ENCODE results near the gene KCNA1. TPM values are rescaled to one million over a fixed set of nuclear protein-coding genes. Genes with fewer than 3 reads are reported as not detected.

The KCNA1 gene
- total RNA-seq, 1 experiment from 2014 or later = 0.98 TPM

- Histone ChIP-seq H4K91ac (ENCODE audit: insufficient read length, low read depth, low read length) (no peak overlapping the region), H2BK12ac (ENCODE audit: insufficient read length, low read depth, low read length) (no peak overlapping the region), H3K27me3 (ENCODE audit: insufficient read depth, low read length) (no peaks in the 10 kb centered on the region; the same call in 1 of the 2 replicates), H4K5ac (ENCODE audit: insufficient read length, low read depth, low read length) (no peak overlapping the region), H3K4me2 (ENCODE audit: insufficient read depth, insufficient read length, low read length) (no peak overlapping the region), H2BK120ac (ENCODE audit: low read depth, low read length, poor library complexity, severe bottlenecking) (no peak overlapping the region), H3T11ph (ENCODE audit: low read length) (no peak overlapping the region), H3K23me2 (ENCODE audit: insufficient read length, low read depth, low read length, poor library complexity, severe bottlenecking) (no peaks in the 10 kb centered on the region), H4K8ac (replicated peaks; ENCODE audit: insufficient read length, low read depth, low read length) (no peak overlapping the region), H2BK15ac (ENCODE audit: low read depth, low read length) (no peak overlapping the region), H3K4ac (ENCODE audit: low read depth, low read length) (no peak overlapping the region), H3K23ac (ENCODE audit: insufficient read length, low read depth, low read length) (no peak overlapping the region), H3K9me3 (ENCODE audit: control insufficient read depth, low read depth, low read length) (no peaks in the 10 kb centered on the region), H3K56ac (ENCODE audit: insufficient read length, low read depth, low read length) (no peak overlapping the region), H3K79me1 (ENCODE audit: insufficient read depth, low read depth, low read length, poor library complexity, severe bottlenecking) (no peaks in the 10 kb centered on the region), H3K79me2 (ENCODE audit: insufficient read depth, low read length) (no peaks in the 10 kb centered on the region), H3K18ac (ENCODE audit: insufficient read length, low read depth, low read length) (no peak overlapping the region), H2BK5ac (ENCODE audit: insufficient read length, low read length) (no peak overlapping the region), H3K9ac (ENCODE audit: extremely low read depth, insufficient read length, low read length) (no peak overlapping the region), H4K20me1 (ENCODE audit: control insufficient read depth, insufficient read depth, insufficient read length) (no peaks in the 10 kb centered on the region), H3K27ac (ENCODE audit: insufficient read length, low read depth, low read length) (no peak overlapping the region), H3K14ac (ENCODE audit: insufficient read depth, low read length) (no peak overlapping the region), H3K4me1 (ENCODE audit: insufficient read depth, low read length) (no peaks in the 10 kb centered on the region), H2AFZ (ENCODE audit: low read length) (no peak overlapping the region), H2BK20ac (ENCODE audit: low read depth, low read length, poor library complexity, severe bottlenecking) (no peak overlapping the region), H2AK5ac (ENCODE audit: insufficient read length, low read length) (no peak overlapping the region)
- DNase-seq = no peak
- Mint-ChIP-seq H3K4me3 (no peak overlapping the region), H3K27me3 (ENCODE audit: low read depth) (peaks cover 39% of the 10 kb centered on the region), H3K4me1 (peaks cover 9 to 11% of the 10 kb centered on the region in 2 experiments), H3K9me3 (no peaks in the 10 kb centered on the region), H3K27ac (no peak overlapping the region), H3K36me3 (ENCODE audit: insufficient read depth in 1 of 3, low read depth in 3 of 3) (no peaks in the 10 kb centered on the region; a peak in 1 of 7 replicates)
- TF ChIP-seq CTCF (conservative IDR thresholded peaks at IDR 0.05) = no peak
- no CpG with 5 or more reads among the region's 6 CpGs for WGBS (ENCODE audit: extremely low coverage, insufficient read length, low lambda C conversion rate)
These were observed 50.8 kb downstream of the KCNA1 start for GRCh38 chr12:4960547-4960946.
